HG02798 (cell line): ENCODE results near the gene BMP15.

ENCODE experiments used
- ATAC-seq: cut with Tn5 transposase; IDR thresholded peaks from one replicate; pipeline ENCODE4 v1.9.1; 2021; ENCODE audit warnings: mild to moderate bottlenecking; ENCODE audit not compliant: unreplicated experiment, poor library complexity

The BMP15 gene

GRCh38 chrX:50910685-50911176, at the start of gene BMP15:
TSS of gene BMP15 (plus strand) at chrX:50910735. CDS start at chrX:50910784, 49 bp downstream.
- ATAC-seq, result no peak

- ATAC-seq, result no peak
Measured at GRCh38 chrX:50863471-50863870, 47.1 kb upstream of the BMP15 start.

- no peak for ATAC-seq
Measured at GRCh38 chrX:50865311-50865710, 45.2 kb upstream of the BMP15 start.

GRCh38 chrX:50871922-50872453, 38.5 kb upstream of the BMP15 start:
- ATAC-seq, result no peak

- ATAC-seq, result no peak
Measured at GRCh38 chrX:50874876-50875275, 35.7 kb upstream of the BMP15 start.

GRCh38 chrX:50876551-50876950, 34.0 kb upstream of the BMP15 start:
- ATAC-seq, result no peak

- ATAC-seq, result no peak
Measured at GRCh38 chrX:50877310-50877709, 33.2 kb upstream of the BMP15 start.

- ATAC-seq, result no peak
Measured at GRCh38 chrX:50881028-50881427, 29.5 kb upstream of the BMP15 start.

- no peak for ATAC-seq
Measured at GRCh38 chrX:50888884-50889283, 21.7 kb upstream of the BMP15 start.

- ATAC-seq, result no peak
Measured at GRCh38 chrX:50889582-50889981, 21.0 kb upstream of the BMP15 start.

- ATAC-seq, result no peak
Measured at GRCh38 chrX:50893047-50893446, 17.5 kb upstream of the BMP15 start.

- no peak for ATAC-seq
Measured at GRCh38 chrX:50893466-50893865, 17.1 kb upstream of the BMP15 start.

- no peak for ATAC-seq
Measured at GRCh38 chrX:50905334-50905733, 5.2 kb upstream of the BMP15 start.

GRCh38 chrX:50913520-50913919, 3.0 kb downstream of the BMP15 start:
- no peak for ATAC-seq

- no peak for ATAC-seq
Measured at GRCh38 chrX:50920132-50920531, 9.6 kb downstream of the BMP15 start.

GRCh38 chrX:50927127-50927526, 16.6 kb downstream of the BMP15 start:
- no peak for ATAC-seq

- no peak for ATAC-seq
Measured at GRCh38 chrX:50941638-50942037, 31.1 kb downstream of the BMP15 start.

GRCh38 chrX:50942471-50942870, 31.9 kb downstream of the BMP15 start:
- ATAC-seq, result no peak

- ATAC-seq, result no peak
Measured at GRCh38 chrX:50952406-50952805, 41.9 kb downstream of the BMP15 start.

- no peak for ATAC-seq
Measured at GRCh38 chrX:50953832-50954231, 43.3 kb downstream of the BMP15 start.

GRCh38 chrX:50962156-50962555, 51.6 kb downstream of the BMP15 start:
- no peak for ATAC-seq

GRCh38 chrX:50963842-50964241, 53.3 kb downstream of the BMP15 start:
- ATAC-seq, result no peak
